Stimulated activated CD4-positive, alpha-beta T cell treated with anti-CD3 and anti-CD28 coated beads, Interleukin-4, amount 100 ng/mL, for 48 hours (primary cell): ENCODE data around the gene BOD1L1.
"Not testable (repeated sequence)": the region's sequence is repeated elsewhere in the genome, so short reads cannot be mapped to it uniquely, and the experiment has no call there.

ENCODE experiments used
- DNase-seq, 2 donors: peaks; one replicate each; pipeline ENCODE4 v3.0.0-alpha.2; 2020; ENCODE audit warnings: low read depth in 2 of 2

The BOD1L1 gene

GRCh38 chr4:13618212-13618806, 9.2 kb downstream of the BOD1L1 start:
- no peak for DNase-seq

- no peak for DNase-seq
Measured at GRCh38 chr4:13617801-13618200, 9.7 kb downstream of the BOD1L1 start.

GRCh38 chr4:13616597-13616996, 10.9 kb downstream of the BOD1L1 start:
- DNase-seq, result no peak

DNA sequence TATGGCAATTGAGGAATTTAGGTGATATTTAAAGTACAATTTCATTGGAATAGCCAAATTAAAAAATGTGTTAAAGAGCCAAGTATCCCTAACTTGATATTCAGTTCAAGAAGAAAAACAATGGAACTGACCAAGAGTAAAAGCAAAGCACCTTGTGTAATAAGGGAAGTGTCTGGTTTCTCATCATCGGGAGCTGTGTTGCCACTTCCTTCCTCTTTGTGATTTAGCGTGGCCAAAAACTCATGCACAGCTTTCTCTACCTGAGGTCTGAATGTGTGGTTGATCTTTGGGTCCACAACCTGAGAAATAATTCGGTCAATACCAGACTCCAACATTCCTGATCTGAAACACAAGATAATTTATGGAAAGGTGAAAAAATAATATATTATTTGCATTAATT, 12.4 kb downstream of the BOD1L1 start:
- no peak for DNase-seq

DNA sequence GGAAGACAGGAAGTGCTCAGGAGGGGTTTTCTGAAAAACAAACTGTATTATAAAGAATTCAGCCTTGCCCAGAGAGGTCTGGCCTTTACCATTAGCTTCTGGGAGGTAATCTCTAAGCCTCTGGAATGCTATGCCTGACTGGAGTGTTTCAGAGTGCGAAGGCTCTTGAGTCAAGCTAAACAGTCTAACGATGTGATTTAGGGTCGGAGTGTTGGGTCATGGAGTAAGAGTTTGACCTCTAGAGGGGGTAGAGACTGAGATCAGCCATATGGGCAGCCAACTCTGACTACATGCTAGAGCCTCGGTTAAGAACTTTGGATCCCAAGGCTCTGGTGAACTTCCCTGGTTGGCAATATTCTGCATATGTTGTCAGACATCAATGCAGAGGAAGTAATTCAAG, 15.0 kb downstream of the BOD1L1 start:
- no peak for DNase-seq

GRCh38 chr4:13611283-13611842, 16.2 kb downstream of the BOD1L1 start:
- no peak for DNase-seq

- no peak for DNase-seq
Measured at GRCh38 chr4:13605330-13605729, 22.2 kb downstream of the BOD1L1 start.

DNA sequence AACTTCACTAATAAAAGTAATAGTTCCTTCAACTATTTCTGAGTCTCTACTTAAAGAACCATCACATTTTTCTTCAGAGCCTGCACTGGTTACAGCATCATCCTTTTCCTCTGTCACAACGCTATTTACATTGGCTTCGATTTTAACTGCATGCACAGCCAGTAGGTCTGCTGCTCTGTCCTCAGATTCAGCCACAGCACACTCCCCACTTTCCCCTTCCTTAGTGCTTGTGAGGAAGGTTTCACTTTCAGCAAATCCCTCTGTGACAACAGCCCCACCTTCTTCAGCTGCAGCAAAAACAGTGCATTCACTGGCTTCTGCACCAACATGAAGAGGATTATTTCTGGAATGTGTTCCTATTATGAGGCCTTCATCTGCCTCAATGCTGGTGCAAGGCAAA, 25.7 kb downstream of the BOD1L1 start:
- no peak for DNase-seq

- DNase-seq, result no peak
Measured at GRCh38 chr4:13601048-13601447, 26.5 kb downstream of the BOD1L1 start.

DNA sequence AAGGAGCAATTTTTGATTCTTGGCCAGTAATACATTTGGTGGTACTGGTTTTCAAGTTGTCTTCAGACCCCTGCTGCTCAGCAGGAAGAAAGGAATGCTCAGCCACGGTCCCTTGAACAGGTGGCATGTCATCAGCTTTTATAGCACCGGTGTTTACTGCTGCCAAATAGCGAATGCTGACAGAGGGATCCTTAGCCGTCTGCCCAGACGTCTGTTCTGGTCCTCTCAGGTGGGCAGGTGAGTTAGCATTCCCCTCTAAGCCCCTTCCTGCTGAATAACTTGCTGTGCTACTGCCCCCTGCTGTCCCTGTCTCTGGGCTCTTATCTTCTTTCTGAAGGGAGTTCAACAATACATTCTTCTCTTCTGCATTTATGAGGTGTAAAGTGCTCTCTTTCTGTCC, 28.4 kb downstream of the BOD1L1 start:
- DNase-seq, result no peak

DNA sequence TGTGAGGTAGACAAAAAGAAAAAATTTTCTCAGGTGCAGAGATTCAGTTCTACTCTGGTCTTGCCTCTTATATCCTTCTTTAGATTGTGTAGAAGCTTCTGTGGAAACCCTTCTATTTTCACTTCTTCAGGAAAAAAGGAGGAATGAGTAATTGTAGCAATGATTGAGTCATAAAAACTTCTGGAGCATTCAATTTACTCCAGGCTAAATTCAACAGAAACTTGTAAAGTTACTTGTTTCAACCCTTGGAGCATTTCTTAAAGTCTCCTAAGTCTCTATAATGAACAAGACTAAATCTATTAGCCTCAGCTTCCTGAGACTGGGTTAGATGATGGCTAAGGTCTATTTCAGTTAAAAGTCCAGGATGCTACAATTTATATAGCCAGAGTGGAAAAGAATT, 29.9 kb downstream of the BOD1L1 start:
- DNase-seq, result no peak

DNA sequence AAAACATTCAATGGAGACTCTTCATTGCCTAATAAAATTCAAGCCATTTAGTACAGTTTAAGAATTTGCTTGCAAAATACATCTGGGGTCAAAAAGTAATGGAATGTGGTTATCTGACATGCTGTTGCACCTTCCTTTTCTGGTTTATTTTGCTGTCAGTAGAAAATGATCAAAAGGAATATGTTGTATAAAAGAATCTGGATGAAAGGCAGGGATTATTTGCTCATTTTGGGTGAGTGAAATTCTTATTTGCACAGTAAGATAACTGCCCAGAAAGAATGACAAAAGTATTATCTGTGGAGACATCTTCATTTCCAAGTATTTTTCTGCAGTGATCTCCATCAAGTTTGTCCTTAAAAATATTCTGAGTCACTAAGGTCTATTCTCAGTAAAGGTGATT, 30.4 kb downstream of the BOD1L1 start:
- no peak for DNase-seq

GRCh38 chr4:13592220-13592619, 35.3 kb downstream of the BOD1L1 start:
- no peak for DNase-seq

GRCh38 chr4:13590766-13591165, 36.8 kb downstream of the BOD1L1 start:
- no peak for DNase-seq

- no peak for DNase-seq
Measured at GRCh38 chr4:13588954-13589353, 38.6 kb downstream of the BOD1L1 start.

DNA sequence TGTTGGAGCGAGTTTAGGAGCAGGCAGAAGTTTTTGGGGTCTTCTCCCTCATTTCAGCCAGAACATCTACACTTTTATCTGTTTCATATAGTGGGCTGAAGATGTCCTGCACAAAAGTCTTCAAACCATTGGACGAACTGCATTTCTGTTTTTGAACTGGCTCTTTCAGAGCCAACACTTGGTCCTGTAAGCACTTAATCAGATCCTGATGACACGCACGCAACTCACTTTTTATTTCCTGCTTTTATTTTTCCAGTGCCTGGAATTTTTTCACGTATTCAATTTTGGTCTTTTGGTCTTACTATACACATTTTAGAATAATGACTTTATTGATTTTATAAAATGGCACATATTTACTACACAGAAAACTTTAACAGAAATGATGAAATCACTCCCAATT, 43.0 kb downstream of the BOD1L1 start:
- DNase-seq, result no peak

GRCh38 chr4:13580036-13580435, 47.5 kb downstream of the BOD1L1 start:
- no peak for DNase-seq

- no peak for DNase-seq
Measured at GRCh38 chr4:13577660-13578059, 49.9 kb downstream of the BOD1L1 start.

DNA sequence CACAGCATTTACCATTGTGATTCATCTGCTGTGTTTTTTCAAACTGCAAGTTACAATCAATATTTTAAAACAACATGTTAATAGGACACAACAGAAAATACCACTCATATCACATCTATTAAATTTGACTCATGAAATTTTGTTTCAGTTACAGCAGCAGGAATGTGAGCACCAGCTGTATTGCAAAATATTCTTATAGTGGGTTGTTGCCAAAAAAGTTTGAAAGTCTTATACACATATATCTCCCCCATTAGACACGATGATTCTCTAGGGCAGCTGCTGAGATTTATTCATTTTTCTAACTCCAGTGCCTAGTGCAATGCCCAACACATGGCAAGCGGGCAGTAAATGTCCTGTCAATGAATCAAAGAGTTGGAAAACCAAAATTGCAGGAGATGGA, 56.6 kb downstream of the BOD1L1 start:
- no peak for DNase-seq

- DNase-seq, result no peak
Measured at GRCh38 chr4:13567125-13567524, 60.4 kb downstream of the BOD1L1 start.

DNA sequence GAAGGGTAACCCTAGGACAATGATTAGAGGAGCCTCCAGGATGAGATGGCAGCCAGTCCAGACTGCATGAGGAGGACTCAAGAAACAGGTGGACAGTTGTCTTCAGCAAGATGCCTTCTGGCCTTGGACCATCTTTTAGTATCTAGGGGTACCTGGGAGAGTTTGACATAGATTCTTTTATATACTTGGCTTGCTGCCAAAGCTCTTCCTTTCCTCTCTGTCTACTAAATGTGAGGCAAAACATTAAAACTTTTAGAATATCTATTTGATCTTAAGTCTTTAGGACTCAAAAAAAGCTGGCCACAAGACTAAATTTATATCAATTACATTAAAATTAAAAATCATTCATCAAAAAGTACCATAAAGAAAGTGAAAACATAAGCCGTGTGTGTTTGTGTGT, 64.6 kb downstream of the BOD1L1 start:
- no peak for DNase-seq

DNA sequence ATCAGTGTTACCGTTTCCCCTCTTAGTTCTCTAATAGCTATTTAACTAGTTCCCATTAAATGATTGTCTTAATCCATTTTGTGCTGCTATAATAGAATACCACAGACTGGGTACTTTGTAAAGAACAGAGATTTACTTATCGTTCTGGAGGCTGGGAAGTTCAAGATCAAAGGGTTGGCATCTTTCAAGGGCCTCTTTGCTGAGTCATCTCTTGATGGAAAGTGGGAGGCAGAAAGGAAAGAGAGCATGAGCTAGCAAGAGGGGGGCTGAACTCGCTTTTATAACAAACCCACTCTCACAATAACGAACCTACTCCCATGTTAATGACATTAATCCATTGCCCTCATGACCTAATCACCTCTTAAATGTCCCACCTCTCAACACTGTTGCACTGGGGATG, 65.9 kb downstream of the BOD1L1 start:
- no peak for DNase-seq

DNA sequence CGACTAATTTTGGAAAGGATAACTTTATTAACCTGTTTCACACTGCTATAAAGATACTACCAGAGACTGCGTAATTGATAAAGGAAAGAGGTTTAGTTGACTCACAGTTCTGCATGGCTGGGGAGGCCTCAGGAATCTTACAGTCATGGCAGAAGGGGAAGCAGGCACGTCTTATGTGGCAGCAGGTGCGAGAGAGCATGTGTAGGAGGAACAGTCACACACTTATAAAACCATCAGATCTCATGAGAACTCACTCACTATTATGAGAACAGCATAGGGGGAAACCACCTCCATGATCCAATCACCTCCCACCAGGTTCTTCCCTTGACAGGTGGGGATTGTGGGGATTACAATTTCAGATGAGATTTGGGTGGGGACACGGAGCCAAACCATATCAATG, 67.4 kb downstream of the BOD1L1 start:
- not testable (repeated sequence) for DNase-seq

DNA sequence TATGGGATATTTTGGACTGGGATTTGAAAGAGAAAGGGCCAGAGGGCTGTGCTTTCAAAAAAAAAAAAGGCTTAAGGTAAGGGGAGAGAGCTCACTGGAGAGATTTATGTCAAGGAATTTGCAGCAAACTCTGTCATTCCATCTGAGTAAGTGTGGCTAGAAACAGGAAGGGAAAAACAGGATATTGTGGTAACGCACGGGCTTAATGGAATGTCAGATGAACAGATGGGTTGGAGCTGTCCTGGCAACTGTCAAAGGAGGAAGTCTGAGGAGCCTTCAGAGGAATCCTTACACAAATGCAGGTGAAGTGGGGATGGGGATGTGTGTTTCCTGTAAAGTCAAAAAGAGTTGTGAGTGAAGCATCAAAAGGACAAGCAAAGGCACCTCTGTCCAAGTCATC, 68.1 kb downstream of the BOD1L1 start:
- no peak for DNase-seq
